T-helper 2 cell treated with Interferon-gamma antibody and Interleukin-4, amounts not matched to agents 5 μg/mL and 100 μg/mL, for 36 hours (primary cell): ENCODE data around the gene LHPP.
"Not testable (repeated sequence)": the region's sequence is repeated elsewhere in the genome, so short reads cannot be mapped to it uniquely, and the experiment has no call there.

ENCODE experiments used
- DNase-seq: peaks from one replicate; pipeline ENCODE4 v3.0.0; 2021; ENCODE audit warnings: low spot score
- H3K27ac Mint-ChIP-seq: one replicate; pipeline ENCODE4 v1.8.0; 2021; ENCODE audit warnings: mild to moderate bottlenecking, mixed read lengths
- H3K27me3 Mint-ChIP-seq: one replicate; pipeline ENCODE4 v1.8.0; 2021; ENCODE audit warnings: low read depth, mixed read lengths
- H3K36me3 Mint-ChIP-seq: one replicate; pipeline ENCODE4 v1.8.0; 2021; ENCODE audit warnings: low read depth, mixed read lengths
- H3K4me1 Mint-ChIP-seq: one replicate; pipeline ENCODE4 v1.8.0; 2021; ENCODE audit warnings: low read depth, mixed read lengths
- H3K4me3 Mint-ChIP-seq: one replicate; pipeline ENCODE4 v1.8.0; 2022; ENCODE audit warnings: mild to moderate bottlenecking, moderate library complexity, mixed read lengths
- H3K9me3 Mint-ChIP-seq: one replicate; pipeline ENCODE4 v1.8.0; 2021; ENCODE audit warnings: mixed read lengths

LHPP gene

DNA sequence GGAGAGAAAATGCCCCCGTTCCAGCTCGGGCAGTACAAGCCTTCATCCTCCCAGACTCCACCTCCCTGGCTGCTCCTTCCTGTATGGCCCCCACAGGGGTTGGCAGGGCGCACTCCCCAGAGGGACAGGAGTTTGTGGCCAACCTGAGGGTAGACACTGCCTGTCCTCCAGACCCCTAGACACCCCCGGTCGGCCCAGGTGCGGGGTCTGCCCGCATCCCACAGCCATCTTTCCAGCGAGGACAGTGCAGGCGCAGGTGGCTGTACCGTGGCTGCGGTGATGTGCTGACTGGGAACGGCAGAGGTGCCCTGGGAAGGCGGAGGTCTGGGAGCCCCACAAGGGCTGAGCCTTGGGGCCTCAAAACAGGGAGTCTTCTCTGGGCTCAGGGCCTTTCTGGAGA, 81.5 kb downstream of the LHPP start:
- Mint-ChIP-seq H3K36me3 (no peaks in the 10 kb centered on the region), H3K27ac (no peak overlapping the region), H3K4me1 (peaks cover 3% of the 10 kb centered on the region), H3K9me3 (no peaks in the 10 kb centered on the region), H3K4me3 (no peak overlapping the region), H3K27me3 (peaks cover 2% of the 10 kb centered on the region)
- no peak for DNase-seq

DNA sequence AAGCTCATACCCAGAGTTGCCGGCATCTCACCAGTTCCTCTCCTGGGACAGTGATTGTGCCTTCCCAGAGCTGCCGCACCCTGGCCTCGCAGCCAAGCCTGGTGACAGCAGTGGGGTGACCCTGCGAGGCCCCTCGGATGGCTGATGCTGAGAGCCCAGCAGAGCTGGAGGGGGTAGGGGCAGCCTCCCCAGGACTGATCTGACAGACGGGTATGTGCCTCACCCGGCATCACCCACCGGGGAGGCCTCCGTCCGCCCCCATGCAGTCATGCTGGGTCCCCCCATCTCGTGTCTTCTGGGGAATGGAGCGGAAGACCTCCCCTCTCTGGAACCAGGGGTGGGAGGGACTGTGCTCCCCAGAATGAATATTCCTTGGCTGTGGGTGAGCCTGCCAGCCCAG, 82.3 kb downstream of the LHPP start:
- DNase-seq = no peak
- Mint-ChIP-seq H3K36me3 (no peaks in the 10 kb centered on the region), H3K4me1 (peaks cover 3% of the 10 kb centered on the region), H3K27ac (no peak overlapping the region), H3K4me3 (no peak overlapping the region), H3K27me3 (peaks cover 2% of the 10 kb centered on the region), H3K9me3 (no peaks in the 10 kb centered on the region)

DNA sequence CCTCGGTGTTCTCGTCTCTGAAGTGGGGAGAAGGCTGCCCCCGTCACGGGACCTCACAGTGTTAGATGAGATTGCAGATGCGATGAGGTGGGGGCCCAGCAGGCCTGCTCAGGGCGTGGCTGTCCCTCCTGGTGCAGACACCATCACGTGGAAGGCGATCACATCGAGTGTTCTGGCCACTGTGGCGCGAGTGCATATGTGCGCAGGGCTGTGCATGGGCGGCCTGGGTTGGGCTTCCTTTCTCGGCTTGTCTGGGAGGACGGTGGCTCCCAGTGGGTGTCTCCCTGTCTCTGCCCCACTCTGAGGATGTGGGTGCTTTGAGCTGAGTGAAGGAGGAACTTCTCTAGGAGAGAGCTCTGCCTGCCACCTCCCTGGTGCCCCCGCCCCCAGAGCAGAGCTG, 83.1 kb downstream of the LHPP start:
- Mint-ChIP-seq H3K9me3 (no peaks in the 10 kb centered on the region), H3K4me1 (peaks cover 3% of the 10 kb centered on the region), H3K27me3 (peaks cover 2% of the 10 kb centered on the region), H3K4me3 (no peak overlapping the region), H3K36me3 (no peaks in the 10 kb centered on the region), H3K27ac (no peak overlapping the region)
- DNase-seq = no peak

DNA sequence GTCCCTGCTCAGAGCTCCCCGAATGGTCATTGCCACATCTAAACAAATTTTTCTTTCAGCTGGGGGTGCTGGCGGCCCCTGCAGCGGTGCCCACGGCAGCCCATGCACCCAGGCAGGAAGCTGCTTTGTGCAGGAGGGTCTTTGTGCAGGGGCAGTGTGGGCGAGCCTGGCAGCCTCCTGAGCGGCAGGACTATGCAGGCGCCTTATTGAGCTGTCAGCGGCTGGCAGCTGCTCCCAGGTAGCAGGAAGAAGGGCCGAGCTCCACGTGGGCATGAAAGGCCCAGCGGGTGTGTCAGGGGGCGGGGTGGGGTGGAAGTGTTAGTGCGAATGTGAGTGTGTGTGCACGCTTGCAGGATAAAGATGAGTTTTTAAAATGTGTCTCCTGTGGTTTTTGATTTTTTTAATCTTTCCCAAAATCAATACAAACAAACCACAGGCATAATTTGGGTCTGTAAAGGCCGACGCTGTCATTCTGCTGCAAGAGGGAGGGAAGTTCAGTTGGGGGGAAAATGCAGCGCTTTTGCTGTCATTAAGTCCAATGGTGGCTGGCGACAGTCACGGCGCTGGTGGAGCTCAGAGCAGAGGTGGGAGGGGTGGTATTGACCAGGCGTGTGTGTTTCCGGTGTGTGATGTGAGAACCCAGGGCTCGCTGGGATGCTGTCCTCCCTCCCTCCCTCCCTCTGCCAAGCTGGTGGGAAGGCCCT, 83.9 kb downstream of the LHPP start:
- no peaks in the 10 kb centered on the region for H3K9me3 Mint-ChIP-seq
- DNase-seq = no peak
- peaks cover 3% of the 10 kb centered on the region for H3K4me1 Mint-ChIP-seq
- peaks cover 2% of the 10 kb centered on the region for H3K27me3 Mint-ChIP-seq
- no peak overlapping the region for H3K4me3 Mint-ChIP-seq
- no peak overlapping the region for H3K27ac Mint-ChIP-seq
- H3K36me3 Mint-ChIP-seq = no peaks in the 10 kb centered on the region

DNA sequence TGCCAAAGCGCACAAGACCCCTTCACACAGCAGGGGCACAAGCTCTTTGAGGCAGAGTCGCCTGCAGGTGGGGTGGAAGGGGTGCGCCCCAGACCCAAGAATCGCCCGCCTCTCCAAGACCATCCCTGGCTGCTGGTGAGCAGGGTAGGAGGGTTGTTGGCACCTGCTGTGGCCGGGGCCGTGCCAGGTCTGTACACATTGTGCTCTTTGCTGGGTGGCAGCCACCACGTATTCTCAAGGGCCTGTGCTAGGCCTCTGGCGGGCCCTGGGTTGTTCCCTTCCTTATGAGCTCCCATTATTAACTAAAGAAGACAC, 84.4 kb downstream of the LHPP start:
- peaks cover 2% of the 10 kb centered on the region for H3K27me3 Mint-ChIP-seq
- no peak overlapping the region for H3K27ac Mint-ChIP-seq
- no peaks in the 10 kb centered on the region for H3K36me3 Mint-ChIP-seq
- H3K9me3 Mint-ChIP-seq = no peaks in the 10 kb centered on the region
- DNase-seq = no peak
- no peak overlapping the region for H3K4me3 Mint-ChIP-seq
- peaks cover 3% of the 10 kb centered on the region for H3K4me1 Mint-ChIP-seq

DNA sequence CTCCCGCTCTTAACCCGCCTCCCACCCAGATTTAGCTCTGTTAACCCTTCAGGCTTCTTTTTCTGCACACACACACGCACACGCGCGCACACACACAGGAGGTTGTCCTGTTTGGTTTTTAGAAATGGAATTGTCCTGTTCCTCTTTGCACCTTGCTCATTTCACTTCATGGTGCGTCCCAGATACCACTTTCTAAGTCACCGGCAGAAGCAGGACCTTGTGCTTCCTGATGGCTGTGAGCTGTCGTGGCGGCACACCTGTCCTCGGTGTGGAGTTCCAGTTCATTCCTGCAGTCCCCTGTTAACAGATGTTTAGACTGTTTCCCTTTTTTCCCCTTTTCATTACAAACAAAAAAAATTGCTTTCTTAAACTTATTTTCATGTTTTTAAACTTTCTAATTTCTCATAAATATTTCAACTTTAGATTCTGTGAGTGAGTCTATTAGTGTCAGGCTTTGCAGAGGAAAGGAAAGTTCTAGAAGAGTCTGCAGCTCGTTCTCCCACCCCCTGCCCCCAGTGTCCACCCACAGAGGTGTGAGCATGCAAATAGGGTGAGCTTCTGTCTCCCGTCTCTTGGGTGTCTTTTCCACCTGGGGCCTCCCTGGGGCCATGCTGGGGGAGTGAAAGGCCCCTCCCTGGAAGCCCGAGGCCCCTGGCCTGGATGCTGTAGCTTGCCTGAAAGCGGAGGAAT, 85.5 kb downstream of the LHPP start:
- Mint-ChIP-seq H3K4me1 (peaks cover 3% of the 10 kb centered on the region), H3K36me3 (no peaks in the 10 kb centered on the region), H3K27ac (no peak overlapping the region), H3K4me3 (no peak overlapping the region), H3K9me3 (no peaks in the 10 kb centered on the region), H3K27me3 (peaks cover 2% of the 10 kb centered on the region)
- DNase-seq = no peak

DNA sequence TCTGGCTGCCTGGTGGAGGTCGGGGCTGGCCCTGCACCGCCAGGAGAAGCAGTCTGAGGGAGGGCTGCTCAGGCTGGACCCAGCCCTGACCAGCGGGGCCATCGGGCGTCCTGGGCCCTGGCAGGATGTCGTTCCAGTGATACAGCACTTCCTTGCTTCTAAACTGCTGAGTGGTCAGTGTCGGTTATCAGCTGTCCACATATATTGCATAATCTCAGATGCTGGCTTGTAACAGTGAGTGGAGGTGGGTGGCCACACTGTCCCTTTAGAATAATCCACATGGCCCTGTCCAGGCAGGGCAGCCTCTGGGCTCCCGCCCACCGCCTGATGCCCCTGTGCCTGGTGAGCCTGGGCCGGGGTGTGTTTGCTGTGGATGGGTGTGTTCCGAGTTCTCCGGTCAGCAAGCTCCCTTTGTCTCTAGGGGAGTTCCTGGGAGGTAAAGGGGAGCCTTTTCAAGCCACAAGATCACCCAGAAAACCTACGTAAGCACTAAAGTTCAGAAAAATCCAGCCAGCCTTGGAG, 86.1 kb downstream of the LHPP start:
- no peaks in the 10 kb centered on the region for H3K9me3 Mint-ChIP-seq
- H3K4me1 Mint-ChIP-seq = peaks cover 3% of the 10 kb centered on the region
- H3K4me3 Mint-ChIP-seq = no peak overlapping the region
- no peaks in the 10 kb centered on the region for H3K36me3 Mint-ChIP-seq
- no peak overlapping the region for H3K27ac Mint-ChIP-seq
- no peak for DNase-seq
- peaks cover 2% of the 10 kb centered on the region for H3K27me3 Mint-ChIP-seq

DNA sequence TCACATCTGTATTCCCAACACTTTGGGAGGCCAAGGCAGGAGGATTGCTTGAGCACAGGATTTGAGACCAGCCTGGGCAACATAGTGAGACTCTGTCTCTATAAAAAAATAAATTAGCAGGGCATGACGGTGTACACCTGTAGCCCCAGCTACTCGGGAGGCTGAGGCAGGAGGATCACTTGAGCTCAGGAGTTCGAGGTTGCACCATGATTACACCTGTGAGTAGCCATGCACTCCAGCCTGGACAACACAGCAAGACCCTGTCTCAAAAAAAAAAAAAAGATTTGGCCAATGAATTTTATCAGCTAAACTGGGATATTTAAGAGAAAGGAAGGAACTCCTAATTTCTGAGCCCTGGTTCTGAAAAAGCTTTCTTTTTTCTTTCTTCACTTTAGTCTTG, 87.5 kb downstream of the LHPP start:
- H3K36me3 Mint-ChIP-seq, H3K27ac Mint-ChIP-seq, H3K4me3 Mint-ChIP-seq, H3K27me3 Mint-ChIP-seq, H3K9me3 Mint-ChIP-seq, H3K4me1 Mint-ChIP-seq, DNase-seq: not testable (repeated sequence)

DNA sequence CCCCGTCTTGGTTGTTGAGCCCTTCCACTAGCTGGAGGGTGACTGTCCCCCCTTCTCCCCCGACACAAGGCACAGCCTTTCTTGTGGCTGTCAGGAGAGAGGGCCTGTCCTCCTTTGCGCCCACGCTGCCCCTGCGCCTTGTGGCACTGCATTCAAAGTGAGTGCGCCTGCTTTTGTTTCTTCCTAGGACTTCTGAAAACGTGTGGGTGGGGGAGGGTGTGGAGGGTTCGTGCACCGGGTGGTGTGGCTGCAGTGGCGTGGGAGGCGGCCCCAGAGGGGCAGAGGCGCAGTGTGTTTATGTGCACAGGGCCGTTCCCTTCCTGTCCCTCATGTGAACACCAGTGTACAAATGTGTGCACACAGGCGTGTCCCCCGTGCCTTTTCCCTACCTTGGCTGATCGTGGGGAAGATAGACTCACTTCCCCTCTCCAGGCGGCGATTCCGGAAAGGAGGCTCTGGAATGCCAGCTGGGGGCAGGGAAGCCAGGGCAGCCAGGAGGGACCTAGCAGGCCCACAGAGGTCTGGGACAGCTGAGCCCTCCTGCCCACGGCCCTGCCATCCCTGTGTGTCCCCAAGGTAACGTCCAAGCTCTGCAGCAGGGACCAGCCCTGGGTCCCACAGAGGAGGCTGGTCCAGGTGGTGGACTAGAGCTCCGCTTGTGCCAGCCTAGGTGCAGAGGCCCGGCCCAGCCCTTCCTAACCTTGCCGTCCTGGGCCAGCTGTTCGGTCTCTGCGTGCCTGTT, 88.8 kb downstream of the LHPP start:
- no peak for DNase-seq
- no peaks in the 10 kb centered on the region for H3K36me3 Mint-ChIP-seq
- H3K9me3 Mint-ChIP-seq = no peaks in the 10 kb centered on the region
- no peak overlapping the region for H3K27ac Mint-ChIP-seq
- peaks cover 3% of the 10 kb centered on the region for H3K4me1 Mint-ChIP-seq
- no peak overlapping the region for H3K4me3 Mint-ChIP-seq
- peaks cover 2% of the 10 kb centered on the region for H3K27me3 Mint-ChIP-seq

DNA sequence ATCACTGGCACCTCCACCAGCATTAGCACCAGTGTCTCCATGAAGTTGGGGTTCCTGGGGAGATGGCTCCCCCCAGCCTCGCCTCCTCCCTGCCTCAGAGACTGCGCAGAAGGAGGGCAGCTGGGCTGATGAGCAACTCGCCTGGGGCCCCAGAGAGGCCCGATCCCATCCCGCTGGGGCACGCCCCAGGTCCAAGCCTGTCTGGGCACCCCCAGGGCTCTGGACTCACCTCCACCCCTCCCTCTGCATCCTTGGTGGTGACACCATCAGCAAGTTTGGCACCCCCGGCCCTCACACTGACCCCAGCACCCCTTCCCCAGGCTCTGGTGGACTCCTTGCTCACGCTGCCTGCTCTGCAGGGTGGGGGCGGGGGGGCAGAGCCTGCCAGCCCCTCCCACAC, 89.5 kb downstream of the LHPP start:
- DNase-seq = no peak
- Mint-ChIP-seq H3K27me3 (no peaks in the 10 kb centered on the region), H3K27ac (no peak overlapping the region), H3K4me3 (no peak overlapping the region), H3K4me1 (no peaks in the 10 kb centered on the region), H3K9me3 (no peaks in the 10 kb centered on the region), H3K36me3 (no peaks in the 10 kb centered on the region)

DNA sequence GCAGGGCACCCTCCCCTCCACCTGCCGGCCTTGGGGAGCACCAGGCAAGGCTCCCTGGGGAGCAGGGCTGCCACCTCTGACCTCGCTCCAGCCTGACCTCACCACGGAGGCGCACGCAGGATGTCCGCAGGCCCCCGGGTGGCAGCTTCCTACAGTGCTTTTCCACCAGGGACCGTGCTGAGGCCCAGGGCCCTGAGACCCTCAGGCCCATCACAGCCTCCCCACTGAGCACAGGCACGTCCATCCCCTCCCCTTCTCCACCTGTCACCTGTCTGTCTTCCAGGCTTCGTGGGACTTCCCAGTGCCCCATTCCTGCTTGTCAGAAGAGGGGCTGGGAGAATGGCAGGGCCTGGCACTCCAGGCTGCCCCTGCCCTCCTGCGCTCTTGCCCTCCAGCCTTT, 90.1 kb downstream of the LHPP start:
- Mint-ChIP-seq H3K9me3 (no peaks in the 10 kb centered on the region), H3K36me3 (no peaks in the 10 kb centered on the region), H3K4me3 (no peak overlapping the region), H3K27me3 (no peaks in the 10 kb centered on the region), H3K27ac (no peak overlapping the region), H3K4me1 (no peaks in the 10 kb centered on the region)
- no peak for DNase-seq

DNA sequence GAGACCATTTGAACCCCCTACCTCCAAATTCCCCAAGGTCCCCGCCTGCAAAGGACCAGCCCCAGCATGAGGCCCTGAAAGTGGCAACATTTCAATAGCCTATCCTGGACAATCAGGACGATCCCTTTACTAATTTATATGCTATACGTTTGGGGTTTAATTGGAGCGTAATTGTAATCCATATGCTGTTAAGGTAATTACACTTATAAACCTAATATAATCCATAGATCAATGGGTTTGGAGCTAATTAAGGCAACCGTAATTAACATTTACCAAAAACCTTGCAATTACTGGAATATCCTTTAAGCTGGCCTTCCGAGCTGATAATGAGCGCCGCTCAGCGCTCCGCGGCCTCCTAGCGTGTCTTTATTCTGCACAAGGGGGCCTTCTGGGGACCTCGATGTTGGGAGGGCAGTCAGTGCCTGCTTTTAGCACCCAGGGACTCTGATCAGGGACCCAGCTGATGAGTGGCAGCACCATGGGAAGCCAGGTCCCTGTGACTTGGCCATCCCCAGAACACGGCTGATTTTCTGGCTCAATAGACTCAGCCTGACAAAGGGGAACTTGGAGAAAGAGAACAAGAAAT, 91.2 kb downstream of the LHPP start:
- H3K27ac Mint-ChIP-seq = no peak overlapping the region
- DNase-seq = no peak
- no peaks in the 10 kb centered on the region for H3K27me3 Mint-ChIP-seq
- no peaks in the 10 kb centered on the region for H3K9me3 Mint-ChIP-seq
- H3K4me1 Mint-ChIP-seq = no peaks in the 10 kb centered on the region
- no peaks in the 10 kb centered on the region for H3K36me3 Mint-ChIP-seq
- H3K4me3 Mint-ChIP-seq = no peak overlapping the region

DNA sequence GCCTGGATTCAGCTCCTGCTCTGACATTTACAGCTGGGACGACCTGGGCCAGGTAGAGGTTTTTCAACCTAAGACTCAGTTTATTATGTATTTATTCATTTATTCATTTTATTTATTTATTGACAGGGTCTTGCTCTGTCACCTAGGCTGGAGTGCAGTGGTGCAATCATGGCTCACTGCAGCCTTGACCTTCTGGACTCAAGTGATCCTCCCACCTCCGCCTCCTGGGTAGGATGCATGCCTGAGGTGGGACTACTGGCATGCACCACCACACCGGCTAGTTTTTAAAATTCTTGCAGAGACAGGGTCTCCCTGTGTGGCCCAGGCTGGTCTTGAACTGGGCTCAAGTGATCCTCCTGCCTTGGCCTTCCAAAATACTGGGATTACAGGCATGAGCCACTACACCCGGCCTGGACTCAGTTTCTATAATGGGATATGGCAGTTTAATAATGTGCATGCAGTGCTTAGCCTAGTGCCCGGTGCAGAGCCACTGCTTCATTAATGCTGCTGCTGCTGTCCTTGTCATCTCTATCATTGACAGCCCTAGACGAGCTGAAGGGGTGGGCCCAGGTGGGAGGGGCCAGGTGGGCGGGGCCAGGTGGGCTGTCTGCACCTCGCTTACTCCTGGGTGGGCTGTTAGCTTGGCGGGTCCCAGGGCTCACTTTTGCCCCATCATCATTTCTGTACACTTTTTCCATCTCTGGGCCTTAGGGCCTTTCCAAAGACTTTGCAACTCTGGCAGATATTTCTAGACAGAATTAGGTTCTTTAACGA, 92.6 kb downstream of the LHPP start:
- no peak overlapping the region for H3K4me3 Mint-ChIP-seq
- H3K9me3 Mint-ChIP-seq = no peaks in the 10 kb centered on the region
- no peaks in the 10 kb centered on the region for H3K4me1 Mint-ChIP-seq
- no peaks in the 10 kb centered on the region for H3K27me3 Mint-ChIP-seq
- no peak for DNase-seq
- no peaks in the 10 kb centered on the region for H3K36me3 Mint-ChIP-seq
- no peak overlapping the region for H3K27ac Mint-ChIP-seq
